Spleen (tissue), 7 donors: ENCODE results near the gene ZFYVE28.
"Not testable (repeated sequence)": the region's sequence is repeated elsewhere in the genome, so short reads cannot be mapped to it uniquely, and the experiment has no call there.

Experiments
- CTCF ChIP-seq, 11 experiments: fragments of 200-600 bp in 7 of 11; fragments of 450-650 bp in 4 of 11; sonication (generic) in 4 of 11; IDR thresholded peaks in 8 of 11; conservative IDR thresholded peaks in 3 of 11; 1 replicate in 7 of 11; 2 replicates in 4 of 11; pipeline versions ENCODE4 v1.4.0 to v1.8.0; 2016 to 2021; ENCODE audit warnings: antibody characterized with exemption in 11 of 11, inconsistent platforms in 4 of 11, mild to moderate bottlenecking in 1 of 11
- POLR2A ChIP-seq, 3 donors: fragments of 450-650 bp; IDR thresholded peaks; one replicate each; pipeline ENCODE4 v1.5.1; 2017; ENCODE audit warnings: antibody characterized with exemption in 3 of 3, mild to moderate bottlenecking in 1 of 3
- POLR2AphosphoS5 ChIP-seq, 3 donors: sonication (generic); formaldehyde crosslinking; IDR thresholded peaks; one replicate each; pipeline ENCODE4 v1.5.1; 2017; ENCODE audit warnings: antibody characterized with exemption in 3 of 3
- donor health status: DM: no; HTN: no; CAD: no; lungs with moderate emphysema.
- donor health status: DM: no; HTN: no; CAD: no.
- donor health status: DM: no; HTN: no; CAD: no.

GRCh38 chr4:2383220-2383631, 35.2 kb downstream of the ZFYVE28 start:
- TF ChIP-seq CTCF (IDR thresholded peaks at IDR 0.05 in 8 of 11, conservative IDR thresholded peaks at IDR 0.05 in 3 of 11); POLR2A (IDR thresholded peaks at IDR 0.05); POLR2AphosphoS5 (IDR thresholded peaks at IDR 0.05): not testable (repeated sequence)
